ENCODE data around the gene TTF2.

- TF ChIP-seq CTCF (IDR thresholded peaks at IDR 0.05) (no peak), POLR2A (IDR thresholded peaks at IDR 0.05) (no peak), EP300 (IDR thresholded peaks at IDR 0.05) (no peak)
These were observed 63.1 kb downstream of the TTF2 start for GRCh38 chr1:117123274-117123673.

All from ovary (tissue), 3 donors.